ENCODE measurements around the gene NPDC1.
A peak's percentile ranks its signal among the peaks of the same experiment; 100 is the strongest.

The NPDC1 gene

GRCh38 chr9:137046088-137046787 lies at the start of gene NPDC1:
NPDC1 (minus strand) TSS chr9:137046177; CDS start chr9:137045989, 188 bp downstream.
- peak; percentile 95 for DNase-seq

- DNase-seq = no peak
These were observed 43.4 kb upstream of the NPDC1 start for GRCh38 chr9:137089232-137089947.

- no peak for DNase-seq
These were observed 42.1 kb upstream of the NPDC1 start for GRCh38 chr9:137088121-137088520.

GRCh38 chr9:137087409-137087925 lies 41.5 kb upstream of the NPDC1 start:
- no peak for DNase-seq

GRCh38 chr9:137086531-137087408 lies 40.8 kb upstream of the NPDC1 start, which contains the start of gene MAN1B1:
MAN1B1 (plus strand) TSS chr9:137086985; CDS start chr9:137087000, 15 bp downstream.
- peak; percentile 98 for DNase-seq

- no peak for DNase-seq
These were observed 40.0 kb upstream of the NPDC1 start for GRCh38 chr9:137085920-137086530.

GRCh38 chr9:137084526-137084925 lies 38.5 kb upstream of the NPDC1 start:
- DNase-seq = no peak

GRCh38 chr9:137083394-137084004 lies 37.5 kb upstream of the NPDC1 start:
- peak; percentile 42 for DNase-seq

- no peak for DNase-seq
These were observed 36.9 kb upstream of the NPDC1 start for GRCh38 chr9:137082925-137083290.

- no peak for DNase-seq
These were observed 36.4 kb upstream of the NPDC1 start for GRCh38 chr9:137082222-137082924.

- no peak for DNase-seq
These were observed 34.5 kb upstream of the NPDC1 start for GRCh38 chr9:137080260-137081122.

GRCh38 chr9:137079401-137079787 lies 33.4 kb upstream of the NPDC1 start:
- DNase-seq = no peak

GRCh38 chr9:137078701-137079400 lies 32.9 kb upstream of the NPDC1 start:
- DNase-seq = peak; percentile 28

- no peak for DNase-seq
These were observed 32.0 kb upstream of the NPDC1 start for GRCh38 chr9:137077758-137078693.

GRCh38 chr9:137077010-137077747 lies 31.2 kb upstream of the NPDC1 start, which contains the start of gene UAP1L1:
UAP1L1 (plus strand) TSS chr9:137077517; CDS start chr9:137077533, 16 bp downstream.
- DNase-seq = no peak

GRCh38 chr9:137076636-137077009 lies 30.6 kb upstream of the NPDC1 start:
- DNase-seq = no peak

GRCh38 chr9:137075275-137075775 lies 29.3 kb upstream of the NPDC1 start:
- DNase-seq = no peak
